Measurements from ENCODE around the gene FLNC.

FLNC gene

DNA sequence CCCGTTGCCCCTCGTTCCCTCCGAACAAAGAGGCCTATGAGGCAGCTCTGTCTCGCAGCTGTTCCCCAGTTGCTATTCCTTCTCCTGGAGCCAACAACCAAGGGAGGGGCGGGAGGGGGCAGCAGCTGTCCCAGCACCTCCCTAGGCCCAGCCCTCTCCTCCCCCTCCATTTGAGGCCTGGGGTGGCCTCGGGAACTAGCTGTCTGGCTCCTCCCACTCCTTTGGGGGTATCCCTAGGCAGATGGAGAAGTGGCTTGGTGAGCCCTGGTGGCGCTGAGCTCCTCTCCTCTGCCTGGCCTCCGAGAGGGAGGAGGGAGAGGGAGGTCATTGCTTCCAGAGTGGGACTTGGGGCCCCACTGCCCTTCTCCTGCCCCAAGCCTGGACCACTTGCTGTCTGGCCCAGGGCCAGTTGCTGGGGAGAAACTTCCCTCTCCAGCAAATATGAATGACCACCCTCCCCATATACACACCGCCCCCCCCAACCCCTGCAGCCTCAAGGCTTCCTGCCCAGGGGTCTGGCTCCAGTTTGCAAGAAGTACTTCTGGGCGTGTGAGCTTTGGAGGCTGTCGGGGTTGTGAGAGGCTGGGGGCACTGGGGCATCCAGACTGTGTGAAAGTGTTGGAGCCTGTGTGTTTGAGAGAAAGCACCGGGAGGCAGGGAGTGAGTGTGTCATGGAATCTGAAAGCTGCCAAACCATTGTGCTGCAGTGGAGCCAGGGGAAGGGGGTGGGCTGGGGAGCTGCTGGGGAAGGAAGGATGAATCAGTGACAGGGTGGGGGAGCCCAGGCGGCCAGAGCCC, 3.1 kb downstream of the FLNC start:
- DNase-seq: peak; percentile 89

DNA sequence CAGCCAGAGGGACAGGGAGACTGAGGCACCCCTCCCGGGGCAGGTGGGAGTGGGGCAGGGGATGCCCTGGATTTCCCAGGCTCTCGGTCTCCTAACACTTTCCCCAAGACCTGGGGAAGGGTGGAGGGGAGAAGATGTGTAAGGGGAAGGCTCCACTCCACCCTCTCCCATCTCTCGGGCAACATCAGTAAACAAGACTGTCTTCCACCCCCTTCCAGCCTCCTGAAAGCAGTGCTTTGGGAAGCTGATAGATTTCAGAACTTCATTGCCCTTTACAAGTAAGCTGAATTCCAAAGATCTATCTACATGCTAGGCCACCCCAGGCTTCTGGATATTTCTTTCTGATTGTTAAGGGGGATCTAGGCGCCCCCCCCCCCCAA, 3.7 kb downstream of the FLNC start:
- DNase-seq: no peak

DNA sequence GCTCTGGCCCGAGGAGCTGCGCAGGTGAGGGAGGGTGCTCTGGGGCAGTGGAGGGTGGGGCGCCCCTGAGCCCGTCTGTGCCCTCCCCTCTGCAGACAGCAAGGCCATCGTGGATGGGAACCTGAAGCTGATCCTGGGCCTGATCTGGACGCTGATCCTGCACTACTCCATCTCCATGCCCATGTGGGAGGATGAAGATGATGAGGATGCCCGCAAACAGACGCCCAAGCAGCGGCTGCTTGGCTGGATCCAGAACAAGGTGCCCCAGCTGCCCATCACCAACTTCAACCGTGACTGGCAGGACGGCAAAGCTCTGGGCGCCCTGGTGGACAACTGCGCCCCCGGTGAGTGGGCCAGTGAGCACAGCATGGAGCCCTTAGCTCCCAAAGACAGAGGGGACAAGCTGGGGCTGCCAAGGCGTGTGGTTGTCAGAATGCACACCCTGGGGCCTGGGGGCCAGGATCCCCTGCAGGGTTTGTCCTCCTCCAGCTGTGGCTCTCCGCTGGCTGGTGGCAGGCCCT, 5.1 kb downstream of the FLNC start:
- DNase-seq: no peak

DNA sequence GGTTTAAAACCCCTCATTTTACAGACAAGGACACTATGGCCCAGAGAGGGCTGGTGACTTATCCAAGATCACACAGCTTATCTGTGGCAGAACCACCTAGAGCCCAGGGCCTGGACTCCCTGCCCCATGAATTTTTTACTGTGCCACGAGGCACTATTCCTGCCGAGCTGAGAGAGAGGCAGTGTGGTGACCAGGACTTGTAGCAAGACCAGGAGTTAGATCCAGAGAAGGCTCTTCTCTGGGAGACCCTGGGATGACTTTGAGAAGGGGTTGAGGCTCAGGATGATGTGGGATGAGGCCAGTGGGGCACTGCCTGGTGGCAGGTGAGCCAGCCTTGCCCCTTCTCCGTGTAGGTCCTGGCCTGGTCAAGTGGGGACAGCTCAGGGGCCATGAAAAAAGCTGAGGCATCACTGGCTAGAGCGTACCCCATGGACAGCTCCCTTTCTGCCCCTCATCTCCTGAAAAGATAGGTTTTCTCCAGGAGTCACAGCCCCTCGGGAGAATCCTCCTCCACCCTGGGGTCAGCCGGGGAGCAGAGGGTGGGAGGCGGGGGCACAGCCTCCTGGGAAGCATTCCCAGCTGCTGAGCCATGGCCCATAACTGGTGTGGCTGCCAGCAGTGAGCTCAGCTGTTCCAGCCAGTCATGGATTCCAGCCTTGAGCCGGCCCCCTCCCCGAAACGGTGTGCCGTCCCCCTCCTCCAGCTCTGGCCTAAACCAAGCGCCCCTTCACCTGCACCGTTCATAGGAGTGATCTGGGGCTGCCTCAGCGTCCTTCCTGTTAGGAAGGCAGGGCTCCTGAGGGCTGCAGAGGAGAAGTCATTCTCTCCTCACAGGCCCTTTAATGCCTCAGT, 5.8 kb downstream of the FLNC start:
- DNase-seq: peak; percentile 59

- no peak for DNase-seq
Observed at GRCh38 chr7:128836729-128837348, 6.6 kb downstream of the FLNC start.

DNA sequence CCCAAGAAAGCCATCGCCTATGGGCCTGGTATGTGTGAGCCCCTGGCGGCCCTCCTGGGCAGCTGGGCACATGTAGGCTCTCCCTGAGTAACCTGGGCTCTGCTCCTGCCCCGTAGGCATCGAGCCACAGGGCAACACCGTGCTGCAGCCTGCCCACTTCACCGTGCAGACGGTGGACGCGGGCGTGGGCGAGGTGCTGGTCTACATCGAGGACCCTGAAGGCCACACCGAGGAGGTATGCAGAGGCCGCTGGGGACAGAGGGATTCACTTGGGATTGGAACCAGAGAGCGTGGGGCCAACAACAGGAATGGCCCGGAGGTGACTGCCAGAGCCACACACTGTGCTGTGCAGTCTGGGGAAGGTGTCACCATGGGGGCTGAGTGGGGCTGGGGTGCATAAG, 7.3 kb downstream of the FLNC start:
- no peak for DNase-seq

DNA sequence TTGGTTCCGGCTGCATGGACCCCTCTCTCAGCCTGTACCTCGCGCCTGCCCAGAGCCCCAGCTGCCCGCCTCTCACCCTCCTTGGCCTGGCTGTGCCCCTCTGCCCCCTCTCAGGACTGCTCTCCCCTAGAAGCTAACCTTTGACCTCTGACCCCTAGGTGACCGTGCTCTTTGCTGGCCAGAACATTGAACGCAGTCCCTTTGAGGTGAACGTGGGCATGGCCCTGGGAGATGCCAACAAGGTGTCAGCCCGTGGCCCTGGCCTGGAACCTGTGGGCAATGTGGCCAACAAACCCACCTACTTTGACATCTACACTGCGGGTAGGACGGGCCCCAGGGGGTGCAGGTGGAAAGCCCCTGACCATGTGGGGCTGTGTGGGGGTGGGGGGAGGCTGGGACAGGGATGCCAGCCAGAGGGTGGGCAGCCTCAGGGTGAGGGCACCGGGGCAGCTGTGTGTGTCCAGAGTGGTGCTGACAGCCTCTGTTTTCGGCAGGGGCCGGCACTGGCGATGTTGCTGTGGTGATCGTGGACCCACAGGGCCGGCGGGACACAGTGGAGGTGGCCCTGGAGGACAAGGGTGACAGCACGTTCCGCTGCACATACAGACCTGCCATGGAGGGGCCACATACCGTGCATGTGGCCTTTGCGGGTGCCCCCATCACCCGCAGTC, 8.0 kb downstream of the FLNC start:
- DNase-seq: no peak

DNA sequence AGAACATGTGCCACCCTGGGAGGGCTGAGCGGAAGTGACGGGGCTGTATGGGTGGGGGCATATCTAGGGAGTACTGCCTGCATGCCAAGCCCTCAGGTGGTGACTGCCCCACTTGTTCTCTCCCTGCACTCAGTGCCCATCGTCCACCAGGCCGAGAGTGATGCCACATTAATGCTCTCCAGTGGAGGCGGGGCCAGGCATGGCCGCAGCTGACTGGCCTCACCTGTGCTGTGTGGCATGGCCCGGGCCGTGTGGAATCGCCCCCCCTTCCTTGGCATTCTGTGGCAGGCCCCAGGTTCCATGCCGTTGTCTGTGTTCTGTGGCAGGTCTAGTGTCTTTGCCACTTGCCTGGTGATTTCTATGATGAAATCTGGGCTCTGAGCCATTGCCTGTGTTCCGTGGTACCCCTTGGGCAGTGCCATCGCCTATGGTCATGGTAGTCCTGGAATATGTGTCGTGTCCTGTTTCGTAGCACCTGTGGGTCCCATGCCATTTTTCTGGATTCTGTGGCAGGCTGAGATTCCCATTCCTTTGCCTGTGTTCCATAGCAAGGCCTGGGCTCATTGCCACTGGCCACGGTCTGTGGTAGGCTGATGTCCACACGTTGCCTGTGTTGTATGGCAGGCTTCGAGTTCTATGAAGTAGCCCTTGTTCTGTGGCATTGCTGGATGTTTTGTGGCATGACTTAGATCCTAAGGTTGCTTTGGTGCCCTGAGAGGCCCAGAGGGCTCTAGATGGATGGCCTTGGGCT, 8.9 kb downstream of the FLNC start:
- no peak for DNase-seq

GRCh38 chr7:128839751-128840177, 9.6 kb downstream of the FLNC start:
- no peak for DNase-seq

GRCh38 chr7:128840326-128841170, 10.3 kb downstream of the FLNC start:
- DNase-seq: no peak

DNA sequence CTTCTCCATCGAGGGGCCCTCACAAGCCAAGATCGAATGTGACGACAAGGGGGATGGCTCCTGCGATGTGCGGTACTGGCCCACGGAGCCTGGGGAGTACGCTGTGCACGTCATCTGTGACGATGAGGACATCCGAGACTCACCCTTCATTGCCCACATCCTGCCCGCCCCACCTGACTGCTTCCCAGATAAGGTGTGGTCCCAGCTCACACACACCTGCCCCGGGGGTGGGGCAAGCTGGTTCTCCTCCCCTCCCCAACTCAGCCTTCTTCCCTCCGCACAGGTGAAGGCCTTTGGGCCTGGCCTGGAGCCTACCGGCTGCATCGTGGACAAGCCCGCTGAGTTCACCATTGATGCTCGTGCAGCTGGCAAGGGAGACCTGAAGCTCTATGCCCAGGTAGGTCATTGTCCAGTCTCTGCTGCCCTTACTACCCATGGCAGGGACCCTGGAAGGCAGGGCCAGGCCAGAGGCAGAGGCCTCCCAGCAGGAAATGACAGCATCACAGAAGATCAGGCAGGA, 11.0 kb downstream of the FLNC start:
- no peak for DNase-seq

GRCh38 chr7:128841921-128842673, 11.9 kb downstream of the FLNC start:
- peak; percentile 55 for DNase-seq

GRCh38 chr7:128842674-128843641, 12.8 kb downstream of the FLNC start:
- no peak for DNase-seq

- DNase-seq: no peak
Observed at GRCh38 chr7:128843938-128844621, 13.9 kb downstream of the FLNC start.

GRCh38 chr7:128844777-128845311, 14.6 kb downstream of the FLNC start:
- no peak for DNase-seq

- no peak for DNase-seq
Observed at GRCh38 chr7:128845475-128845874, 15.3 kb downstream of the FLNC start.

- DNase-seq: no peak
Observed at GRCh38 chr7:128845987-128846386, 15.8 kb downstream of the FLNC start.
